Measurements from ENCODE around the gene TSPY4. TPM values are rescaled to one million over a fixed set of nuclear protein-coding genes. Genes with fewer than 3 reads are reported as not detected.
"Not testable (repeated sequence)": the region's sequence is repeated elsewhere in the genome, so short reads cannot be mapped to it uniquely, and the experiment has no call there.

Gene TSPY4, protein sequence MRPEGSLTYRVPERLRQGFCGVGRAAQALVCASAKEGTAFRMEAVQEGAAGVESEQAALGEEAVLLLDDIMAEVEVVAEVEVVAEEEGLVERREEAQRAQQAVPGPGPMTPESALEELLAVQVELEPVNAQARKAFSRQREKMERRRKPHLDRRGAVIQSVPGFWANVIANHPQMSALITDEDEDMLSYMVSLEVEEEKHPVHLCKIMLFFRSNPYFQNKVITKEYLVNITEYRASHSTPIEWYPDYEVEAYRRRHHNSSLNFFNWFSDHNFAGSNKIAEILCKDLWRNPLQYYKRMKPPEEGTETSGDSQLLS
- not detected in 2 replicates for total RNA-seq (2014; rRNA removed; shearing (Covaris generic))

DNA sequence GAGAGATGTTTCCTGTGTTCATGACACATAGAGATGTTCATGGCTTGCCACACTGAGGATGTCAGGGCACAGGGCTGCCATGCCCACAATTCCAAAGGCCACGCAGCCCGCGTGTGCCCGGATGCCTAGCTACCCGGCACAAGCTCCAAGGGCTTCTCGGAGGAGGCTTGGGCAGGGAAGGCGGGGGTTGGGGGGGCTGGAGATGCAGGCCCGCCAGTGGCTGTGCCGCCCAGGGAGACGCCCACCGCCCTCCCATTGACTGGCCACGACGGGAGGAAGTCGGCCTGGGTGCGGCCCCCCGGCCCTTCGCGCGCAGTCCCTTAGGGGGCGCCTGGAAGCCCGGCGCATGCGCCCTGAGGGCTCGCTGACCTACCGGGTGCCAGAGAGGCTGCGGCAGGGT, at the start of gene TSPY4:
TSPY4 (plus strand) TSS at position 301 of the 400 bp plus-strand sequence; CDS start at position 347, 46 bp downstream.
- not testable (repeated sequence) for DNase-seq (ENCODE audit: low read depth)

DNA sequence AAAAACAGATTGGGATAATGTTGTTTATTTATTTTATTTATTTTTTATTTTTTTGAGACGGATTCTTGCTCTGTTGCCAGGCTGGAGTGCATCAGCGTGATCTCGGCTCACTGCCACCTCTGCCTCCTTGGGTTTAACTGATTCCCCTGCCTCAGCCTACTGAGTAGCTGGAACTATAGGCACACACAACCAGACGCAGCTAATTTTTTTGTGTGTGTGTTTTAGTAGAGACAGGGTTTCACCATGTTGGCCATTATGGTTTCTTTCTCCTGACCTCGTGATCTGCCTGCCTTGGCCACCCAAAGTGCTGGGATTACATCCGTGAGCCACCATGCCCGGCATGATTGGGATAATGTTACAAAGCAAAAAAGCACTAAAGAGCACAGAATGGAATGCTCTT, 16.3 kb upstream of the TSPY4 start:
- DNase-seq (ENCODE audit: low read depth): no peak

GRCh38 chrY:9357497-9357896, 20.2 kb downstream of the TSPY4 start, which contains the start of gene TSPY8:
TSPY8 (plus strand) TSS chrY:9357797; CDS start chrY:9357843, 46 bp downstream.
- DNase-seq (ENCODE audit: low read depth): not testable (repeated sequence)

Other genes with a start within 250 kb of the TSPY4 start
- not detected in 2 replicates for gene TSPY8, start 20.3 kb downstream of the TSPY4 start, total RNA-seq (2014; rRNA removed; shearing (Covaris generic))
- not detected in 2 replicates for gene TSPY3, start 61.0 kb downstream of the TSPY4 start, total RNA-seq (2014; rRNA removed; shearing (Covaris generic))
- not detected in 2 replicates for gene TSPY1, start 129.5 kb downstream of the TSPY4 start, total RNA-seq (2014; rRNA removed; shearing (Covaris generic))
- not detected in 2 replicates for gene TSPY9, start 149.8 kb downstream of the TSPY4 start, total RNA-seq (2014; rRNA removed; shearing (Covaris generic))
- not detected in 2 replicates for gene TSPY10, start 190.4 kb downstream of the TSPY4 start, total RNA-seq (2014; rRNA removed; shearing (Covaris generic))

Measured in Daoy (cell line).